Lower leg skin (tissue), 3 donors: ENCODE data around the gene NOBOX.
"Not testable (repeated sequence)": the region's sequence is repeated elsewhere in the genome, so short reads cannot be mapped to it uniquely, and the experiment has no call there.

Experiments used
- CTCF ChIP-seq, 3 donors: fragments of 450-650 bp; IDR thresholded peaks; one replicate each; pipeline ENCODE4 v1.5.1; 2016; ENCODE audit warnings: antibody characterized with exemption in 3 of 3, mild to moderate bottlenecking in 3 of 3, moderate library complexity in 2 of 3
- POLR2A ChIP-seq, 2 donors: fragments of 450-650 bp; IDR thresholded peaks; one replicate each; pipeline ENCODE4 v1.6.1; 2016 to 2017; ENCODE audit warnings: antibody characterized with exemption in 2 of 2, mild to moderate bottlenecking in 1 of 2, moderate library complexity in 1 of 2

GRCh38 chr7:144427539-144427938, 24.0 kb upstream of the NOBOX start:
- TF ChIP-seq CTCF, POLR2A (IDR thresholded peaks at IDR 0.05): not testable (repeated sequence)
